Fibroblast of mammary gland (primary cell): Measurements from ENCODE around the gene PCA3.

Experiments
- DNase-seq: peaks from one replicate; pipeline ENCODE4 v3.0.0-alpha.2; 2010; ENCODE audit warnings: low read depth
- H3K4me3 ChIP-seq: 2 replicates; pipeline ENCODE4 v1.5.1; 2011; ENCODE audit warnings: low read depth, mild to moderate bottlenecking, low read length, moderate library complexity; ENCODE audit not compliant: control insufficient read depth
- CTCF ChIP-seq: conservative IDR thresholded peaks from 2 replicates; pipeline ENCODE4 v1.5.1; 2011; ENCODE audit warnings: low read depth, low read length, inconsistent platforms; ENCODE audit not compliant: control insufficient read depth, insufficient read depth

The PCA3 gene

GRCh38 chr9:76828447-76828846, 64.2 kb downstream of the PCA3 start:
- H3K4me3 ChIP-seq: no peak overlapping the region
- no peak for TF ChIP-seq CTCF
- DNase-seq: no peak

- TF ChIP-seq CTCF: no peak
- DNase-seq: peak; percentile 97
- H3K4me3 ChIP-seq: peak overlapping the region; percentile 5
Measured at GRCh38 chr9:76835571-76836283, 71.5 kb downstream of the PCA3 start.
